Astrocyte (in vitro differentiated cells and primary cell): ENCODE results near the gene NTM. TPM values are rescaled to one million over a fixed set of nuclear protein-coding genes. Genes with fewer than 3 reads are reported as not detected.

ENCODE experiments used
- DNase-seq: peaks from one replicate; pipeline ENCODE4 v3.0.0-alpha.2; 2010; ENCODE audit warnings: low read depth
- FAIRE-seq: peaks from 2 replicates; lab custom pipeline; 2011; peaks lifted over from hg19 to GRCh38; lab: Jason Lieb, UNC
- H2AFZ ChIP-seq: 2 replicates; pipeline ENCODE4 v1.6.0; 2012; ENCODE audit warnings: low read depth, low read length, inconsistent platforms
- H3K27ac ChIP-seq: 2 replicates; pipeline ENCODE4 v1.5.1; 2011; ENCODE audit warnings: low read depth, low read length, inconsistent platforms
- H3K27me3 ChIP-seq: 2 replicates; pipeline ENCODE4 v1.6.0; 2011; ENCODE audit warnings: low read length, inconsistent platforms; ENCODE audit not compliant: insufficient read depth
- H3K36me3 ChIP-seq: 2 replicates; pipeline ENCODE4 v1.5.1; 2011; ENCODE audit warnings: low read length, inconsistent platforms; ENCODE audit not compliant: insufficient read depth
- H3K4me1 ChIP-seq: 2 replicates; pipeline ENCODE4 v1.5.1; 2011; ENCODE audit warnings: low read length, inconsistent platforms; ENCODE audit not compliant: insufficient read depth
- H3K4me2 ChIP-seq: 2 replicates; pipeline ENCODE4 v1.6.0; 2012; ENCODE audit warnings: low read length, inconsistent platforms
- H3K4me3 ChIP-seq: 2 replicates; pipeline ENCODE4 v1.5.1; 2011; ENCODE audit warnings: low read depth, mild to moderate bottlenecking, low read length, inconsistent platforms; ENCODE audit not compliant: insufficient read depth
- H3K79me2 ChIP-seq: 2 replicates; pipeline ENCODE4 v1.6.0; 2012; ENCODE audit warnings: mild to moderate bottlenecking, low read length, inconsistent platforms; ENCODE audit not compliant: insufficient read depth
- H3K9ac ChIP-seq: 2 replicates; pipeline ENCODE4 v1.6.0; 2012; ENCODE audit warnings: mild to moderate bottlenecking, low read length, inconsistent platforms
- H3K9me3 ChIP-seq: 2 replicates; pipeline ENCODE4 v1.5.1; 2012; ENCODE audit warnings: low read depth, mild to moderate bottlenecking, low read length, inconsistent platforms; ENCODE audit not compliant: insufficient read depth
- H4K20me1 ChIP-seq: 2 replicates; pipeline ENCODE4 v1.6.0; 2012; ENCODE audit warnings: low read length, inconsistent platforms; ENCODE audit not compliant: insufficient read depth
- H3K27ac Mint-ChIP-seq: one replicate; pipeline ENCODE4 v1.8.0; 2021; ENCODE audit warnings: mild to moderate bottlenecking, mixed read lengths; ENCODE audit not compliant: unreplicated experiment
- H3K27me3 Mint-ChIP-seq: one replicate; pipeline ENCODE4 v1.8.0; 2021; ENCODE audit warnings: low read depth, mixed read lengths; ENCODE audit not compliant: unreplicated experiment
- H3K36me3 Mint-ChIP-seq: one replicate; pipeline ENCODE4 v1.8.0; 2021; ENCODE audit warnings: low read depth, mixed read lengths; ENCODE audit not compliant: unreplicated experiment
- H3K4me1 Mint-ChIP-seq: one replicate; pipeline ENCODE4 v1.8.0; 2021; ENCODE audit warnings: low read depth, mixed read lengths; ENCODE audit not compliant: unreplicated experiment
- H3K4me3 Mint-ChIP-seq: one replicate; pipeline ENCODE4 v1.8.0; 2021; ENCODE audit warnings: mild to moderate bottlenecking, moderate library complexity, mixed read lengths; ENCODE audit not compliant: unreplicated experiment
- H3K9me3 Mint-ChIP-seq: one replicate; pipeline ENCODE4 v1.8.0; 2021; ENCODE audit warnings: mild to moderate bottlenecking, mixed read lengths; ENCODE audit not compliant: unreplicated experiment
- CTCF ChIP-seq: IDR thresholded peaks from 2 replicates; pipeline ENCODE4 v1.5.1; 2011; ENCODE audit warnings: low read depth, mild to moderate bottlenecking, inconsistent platforms, low read length, moderate library complexity; ENCODE audit not compliant: insufficient read depth
- EZH2 ChIP-seq: IDR thresholded peaks from 2 replicates; pipeline ENCODE4 v1.6.1; 2012; ENCODE audit warnings: mild to moderate bottlenecking, low read length, inconsistent platforms; ENCODE audit not compliant: insufficient read depth
- total RNA-seq: library from RNA; stranded (reverse); gene quantifications from 2 replicates; pipeline ENCODE4 v1.2.1, GENCODE V29; 2021

The NTM gene
- total RNA-seq, 1 donor from 2014 or later = 98.2 TPM

GRCh38 chr11:132022733-132023478, 652.5 kb downstream of the NTM start:
- Histone ChIP-seq H4K20me1 (peaks cover 3% of the 10 kb centered on the region), H3K27ac (peak overlapping the region; percentile 50)

GRCh38 chr11:132024587-132025295, 654.3 kb downstream of the NTM start:
- Mint-ChIP-seq H3K36me3 (peaks cover 4% of the 10 kb centered on the region), H3K27me3 (no peaks in the 10 kb centered on the region), H3K27ac (peak overlapping the region; percentile 96), H3K4me3 (peak overlapping the region; percentile 10), H3K9me3 (no peaks in the 10 kb centered on the region), H3K4me1 (peaks cover 51% of the 10 kb centered on the region)
- H3K9ac ChIP-seq = peak overlapping the region; percentile 67
- peak overlapping the region; percentile 89 for H3K27ac ChIP-seq
- peaks cover 3% of the 10 kb centered on the region for H4K20me1 ChIP-seq
- no peak overlapping the region for H2AFZ ChIP-seq
- H3K9me3 ChIP-seq = no peaks in the 10 kb centered on the region
- no peaks in the 10 kb centered on the region for H3K36me3 ChIP-seq
- peak overlapping the region; percentile 73 for H3K4me2 ChIP-seq
- TF ChIP-seq CTCF = no peak
- no peak for TF ChIP-seq EZH2
- peaks cover 90% of the 10 kb centered on the region for H3K79me2 ChIP-seq
- FAIRE-seq (peak; percentile 89), DNase-seq (peak; percentile 91)
- no peaks in the 10 kb centered on the region for H3K27me3 ChIP-seq
- H3K4me1 ChIP-seq = peaks cover 36% of the 10 kb centered on the region
- peak overlapping the region; percentile 7 for H3K4me3 ChIP-seq

More at GRCh38 chr11:132022733-132023478, 652.5 kb downstream of the NTM start:
- DNase-seq (peak; percentile 87), FAIRE-seq (peak; percentile 32)
- Mint-ChIP-seq H3K27me3 (no peaks in the 10 kb centered on the region), H3K4me3 (no peak overlapping the region), H3K9me3 (no peaks in the 10 kb centered on the region), H3K27ac (peak overlapping the region; percentile 56), H3K4me1 (peaks cover 43% of the 10 kb centered on the region), H3K36me3 (peaks cover 4% of the 10 kb centered on the region)
- Histone ChIP-seq H3K36me3 (no peaks in the 10 kb centered on the region), H3K4me2 (no peak overlapping the region), H3K9me3 (no peaks in the 10 kb centered on the region), H3K4me3 (no peak overlapping the region), H2AFZ (no peak overlapping the region), H3K79me2 (peaks cover 89% of the 10 kb centered on the region), H3K27me3 (no peaks in the 10 kb centered on the region), H3K9ac (peak overlapping the region; percentile 8), H3K4me1 (peaks cover 33% of the 10 kb centered on the region)
- no peak for TF ChIP-seq EZH2
- TF ChIP-seq CTCF = no peak
